Stimulated activated CD4-positive, alpha-beta T cell treated with anti-CD3 and anti-CD28 coated beads, TNF-alpha, amount 100 ng/mL, for 1 hour (primary cell): ENCODE data around the gene RCBTB2.

Experiments
- DNase-seq, 3 donors: peaks; one replicate each; pipeline ENCODE4 v3.0.0-alpha.2; 2020; ENCODE audit warnings: low read depth in 3 of 3, low spot score in 1 of 3

RCBTB2 gene

DNA sequence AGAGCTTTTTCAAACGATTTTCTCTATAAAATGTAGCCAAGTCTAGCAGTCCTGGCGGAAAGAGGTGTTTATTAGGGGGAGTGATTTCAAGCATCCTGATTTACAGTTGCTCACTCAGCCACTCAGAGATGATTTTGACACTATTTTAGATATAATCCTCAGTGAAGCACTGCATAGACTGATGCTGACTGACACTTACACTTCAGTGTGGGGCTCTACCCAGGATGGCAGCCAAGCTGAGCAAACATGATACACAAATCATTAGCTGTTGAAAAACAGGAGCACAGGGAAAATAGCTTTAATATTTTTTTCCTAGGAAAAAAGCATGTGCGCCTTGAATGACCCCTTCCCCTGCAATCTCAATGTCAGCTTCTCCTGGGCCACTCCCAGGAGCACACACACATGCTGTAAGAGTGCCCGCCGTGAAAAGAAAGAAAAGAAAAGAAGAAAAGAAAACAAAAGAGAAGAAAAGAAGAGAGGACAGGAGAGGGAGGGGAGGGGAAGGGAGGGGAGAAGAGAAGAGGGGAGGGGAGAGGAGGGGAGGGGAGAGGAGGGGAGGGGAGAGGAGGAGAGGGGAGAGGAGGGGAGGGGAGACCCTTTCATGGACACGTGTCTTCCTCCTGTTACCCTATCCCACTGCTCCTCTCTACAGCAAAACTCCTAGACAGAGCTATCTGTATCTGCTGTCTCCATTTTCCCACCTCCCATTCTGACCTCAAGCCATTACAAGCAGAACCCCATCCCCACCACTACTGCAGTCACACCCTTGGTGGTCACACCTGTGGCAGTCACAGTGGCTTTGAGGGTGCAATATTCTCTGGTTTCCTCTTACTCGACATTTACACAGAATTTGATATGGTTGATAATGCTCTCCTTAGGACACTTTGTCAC lies 36.4 kb downstream of the RCBTB2 start:
- no peak for DNase-seq

DNA sequence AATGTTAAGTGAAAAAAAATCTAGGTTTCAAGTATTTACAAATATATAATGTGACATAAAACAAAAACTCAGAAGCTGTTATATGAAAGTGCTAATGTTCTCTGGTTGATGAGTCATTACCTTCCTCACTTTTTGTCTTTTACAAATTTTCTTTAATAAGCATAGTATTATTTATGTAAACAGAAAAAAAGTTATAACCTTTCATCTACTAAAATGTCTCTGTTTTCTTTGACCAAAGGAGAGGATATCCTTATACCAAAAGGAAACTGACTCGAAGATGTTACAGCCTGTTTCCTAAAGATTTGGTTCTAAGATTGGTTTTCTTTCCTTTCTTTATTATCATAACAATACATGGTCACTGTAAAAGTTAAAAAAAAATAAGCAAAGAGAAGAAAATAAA lies 38.0 kb downstream of the RCBTB2 start:
- DNase-seq = no peak

DNA sequence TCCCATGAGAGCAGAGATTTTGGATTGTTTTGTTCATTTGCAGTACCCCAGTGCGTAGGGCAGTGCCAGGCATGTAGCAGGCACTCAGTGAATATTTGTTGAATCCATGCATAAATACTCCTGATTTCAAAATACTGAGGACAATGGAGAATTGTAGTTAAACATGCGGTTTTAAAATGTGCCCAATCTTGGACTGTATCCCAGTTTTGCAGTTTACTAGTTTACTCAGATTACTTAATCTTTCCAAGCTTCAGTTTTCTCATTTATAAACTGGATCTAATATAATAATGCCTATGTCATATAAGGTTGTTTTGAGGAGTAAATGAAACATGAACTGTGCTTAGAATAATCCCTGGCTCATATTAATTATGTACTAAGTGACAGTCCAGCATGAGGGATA lies 39.0 kb downstream of the RCBTB2 start:
- no peak for DNase-seq

DNA sequence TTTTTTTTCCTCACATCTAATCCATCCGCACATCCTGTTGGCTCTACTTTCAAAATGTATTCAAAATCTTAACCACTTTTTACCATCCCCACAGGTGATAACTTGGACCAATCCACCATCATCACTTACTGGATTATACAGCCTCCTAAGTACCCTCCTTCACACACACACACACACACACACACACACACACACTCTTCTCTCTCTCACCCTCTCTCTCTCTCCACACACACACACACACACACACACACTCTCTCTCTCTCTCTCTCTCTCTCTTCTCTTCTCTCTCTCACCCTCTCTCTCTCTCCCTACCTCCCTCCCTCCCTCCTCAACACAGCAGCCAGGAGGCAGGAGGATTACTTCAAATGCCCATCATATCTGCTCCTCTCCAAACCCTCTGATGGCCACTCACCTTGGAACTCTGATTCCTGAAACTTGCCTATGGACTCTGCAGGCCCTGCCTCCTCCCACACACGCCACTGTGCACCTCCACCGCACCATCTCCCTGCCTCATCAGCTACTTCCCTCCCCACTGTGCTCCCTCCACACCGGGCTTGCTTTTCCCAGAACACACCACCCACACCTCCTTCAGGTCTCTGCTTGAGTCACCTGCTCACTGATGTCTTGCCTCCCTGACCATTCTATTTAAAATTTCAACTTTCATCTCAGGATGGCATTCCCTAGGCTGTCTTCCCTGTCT lies 39.7 kb downstream of the RCBTB2 start:
- no peak for DNase-seq

DNA sequence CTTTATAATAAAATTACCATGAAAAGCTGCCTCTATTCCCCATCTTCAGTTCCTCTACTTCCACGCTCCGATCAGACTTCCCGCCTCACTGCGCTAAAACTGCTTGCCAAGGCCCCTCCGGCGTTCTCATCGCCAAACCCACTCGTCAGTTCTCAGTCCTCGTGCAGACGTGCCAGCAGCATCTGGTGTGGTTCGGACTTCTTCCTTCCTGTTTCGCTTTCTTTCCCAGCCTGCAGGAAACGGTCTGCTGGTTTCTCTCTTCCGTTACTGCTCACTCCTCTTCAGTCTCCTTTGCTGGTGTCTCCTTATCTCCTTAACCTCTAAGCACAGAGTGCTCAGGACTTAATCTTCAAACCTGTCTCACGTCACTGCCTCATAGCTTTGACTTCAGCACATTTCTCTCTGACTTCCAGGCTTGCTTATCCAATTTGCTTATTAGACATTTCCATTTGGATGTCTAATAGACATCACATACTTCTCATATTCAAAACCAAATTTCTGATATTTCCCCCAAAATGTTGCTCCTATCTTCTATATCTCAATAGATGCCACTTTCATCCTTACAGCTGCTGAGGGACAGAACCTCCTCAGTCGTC lies 40.3 kb downstream of the RCBTB2 start:
- DNase-seq = peak in 2 of 3 donors; percentile 31 to 32

DNA sequence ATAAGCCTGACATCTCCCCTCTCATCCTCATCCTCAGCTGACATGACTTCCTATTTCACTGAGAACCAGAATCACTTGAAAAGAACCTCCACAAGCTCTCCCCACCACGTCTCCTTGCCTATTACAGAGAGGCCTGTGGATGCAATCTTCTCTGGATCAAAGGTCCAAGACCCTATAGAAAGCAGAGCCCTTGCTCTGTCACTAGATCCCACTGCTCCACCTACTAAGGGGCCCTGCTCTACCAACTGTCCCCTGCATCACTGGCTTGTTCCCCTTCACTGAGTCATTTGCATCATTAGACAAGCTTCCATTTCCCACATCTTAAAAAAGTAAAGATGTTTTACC lies 40.8 kb downstream of the RCBTB2 start:
- no peak for DNase-seq

DNA sequence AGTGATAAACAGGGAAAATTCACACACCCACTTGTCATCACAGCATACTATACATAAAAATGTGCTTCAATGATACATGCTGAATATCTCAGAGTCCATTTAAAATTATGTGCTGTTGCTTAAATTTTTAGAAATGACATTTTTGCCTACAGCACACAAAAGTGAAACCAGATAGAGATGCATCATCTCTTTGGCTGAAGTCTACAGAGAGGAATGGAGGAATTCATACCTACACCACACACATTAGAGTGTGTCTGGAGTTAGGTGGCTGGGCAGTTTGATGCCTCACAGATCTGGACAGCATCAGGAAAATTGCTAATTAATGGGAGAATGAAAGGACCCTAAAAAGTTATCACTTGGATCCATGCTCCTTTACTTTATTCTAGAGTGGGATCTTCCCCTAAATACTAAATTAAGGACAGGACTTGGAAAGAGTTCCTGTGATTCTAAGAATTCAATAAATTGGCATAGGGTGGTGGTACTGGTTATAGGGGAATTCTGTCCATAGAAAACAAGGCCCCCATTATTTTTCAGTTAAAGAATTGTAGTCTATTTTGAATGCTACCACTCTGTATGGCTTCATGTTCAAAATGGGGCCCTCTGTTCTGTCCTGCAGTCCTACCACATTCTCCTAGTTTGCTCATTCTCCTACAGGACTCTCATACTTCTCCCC lies 41.3 kb downstream of the RCBTB2 start:
- no peak for DNase-seq

DNA sequence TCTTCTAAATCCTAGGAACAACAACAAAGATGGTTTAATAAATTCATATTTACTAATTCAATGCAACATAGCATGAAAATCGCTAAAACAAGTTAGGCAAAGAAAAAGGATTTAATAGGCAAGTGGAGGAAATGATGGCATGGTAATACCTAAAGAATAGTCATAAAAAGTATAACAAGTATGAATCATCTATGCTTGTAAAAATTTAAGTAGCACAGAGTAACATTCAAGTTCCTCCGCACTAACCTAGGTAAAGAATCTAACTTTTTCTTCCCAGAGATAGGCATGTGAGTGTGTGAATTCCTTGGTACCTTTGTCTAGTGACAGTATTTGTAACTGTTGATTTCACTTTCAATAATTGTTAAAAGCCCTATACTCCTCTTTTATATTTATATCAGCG lies 42.6 kb downstream of the RCBTB2 start:
- DNase-seq = no peak

DNA sequence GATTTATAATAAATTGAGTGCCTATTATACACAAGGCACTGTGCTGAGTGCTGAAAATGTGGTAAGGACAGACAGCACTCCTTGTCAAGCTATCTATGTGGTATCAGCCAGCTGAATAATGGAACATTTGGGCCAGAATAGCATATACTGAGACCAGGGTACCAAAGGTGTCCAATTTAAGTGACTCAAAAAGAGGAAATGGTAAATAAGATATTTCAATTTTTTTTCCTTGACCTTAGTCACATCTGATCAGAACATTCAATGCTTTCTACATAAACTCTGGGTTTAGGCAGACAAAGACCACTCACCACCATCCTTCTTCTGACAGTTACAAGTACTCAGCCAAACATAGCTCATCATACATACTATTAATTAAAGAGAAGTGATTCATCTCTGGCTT lies 43.2 kb downstream of the RCBTB2 start:
- no peak for DNase-seq

DNA sequence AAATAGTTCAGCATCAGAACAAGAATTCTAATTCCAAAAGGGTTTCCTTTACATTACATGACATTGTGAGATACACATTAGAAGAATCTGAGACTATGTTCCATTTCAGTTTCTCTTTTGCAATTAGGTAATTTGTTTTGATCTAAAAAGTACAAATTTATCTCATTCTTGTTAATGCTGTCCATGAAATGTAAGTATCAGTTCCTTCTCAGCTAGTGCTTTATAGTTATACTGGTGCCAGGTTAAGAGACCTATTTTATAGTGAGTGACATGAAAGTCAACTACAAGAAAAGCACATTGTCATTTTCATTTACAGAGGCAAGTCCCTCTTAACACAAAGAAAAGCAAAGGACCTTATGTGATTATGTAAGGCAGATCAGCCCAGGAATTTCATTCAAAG lies 43.9 kb downstream of the RCBTB2 start:
- no peak for DNase-seq

DNA sequence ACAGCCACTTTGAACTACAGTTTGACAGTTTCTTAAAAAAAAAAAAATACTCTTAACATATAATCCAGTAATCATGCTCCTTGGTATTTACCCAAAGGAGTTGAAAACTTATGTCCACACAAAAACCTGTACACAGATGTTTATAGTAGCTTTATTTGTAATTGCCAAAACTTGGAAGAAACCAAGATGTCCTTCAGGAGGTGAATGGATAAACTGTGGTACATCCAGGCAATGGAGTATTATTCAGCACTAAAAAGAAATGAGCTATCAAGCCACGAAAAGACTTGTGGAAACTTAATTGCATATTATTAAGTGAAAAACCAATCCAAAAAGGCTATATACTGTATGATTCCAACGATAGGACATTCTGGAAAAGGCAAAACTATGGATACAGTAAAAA lies 44.9 kb downstream of the RCBTB2 start:
- no peak for DNase-seq

DNA sequence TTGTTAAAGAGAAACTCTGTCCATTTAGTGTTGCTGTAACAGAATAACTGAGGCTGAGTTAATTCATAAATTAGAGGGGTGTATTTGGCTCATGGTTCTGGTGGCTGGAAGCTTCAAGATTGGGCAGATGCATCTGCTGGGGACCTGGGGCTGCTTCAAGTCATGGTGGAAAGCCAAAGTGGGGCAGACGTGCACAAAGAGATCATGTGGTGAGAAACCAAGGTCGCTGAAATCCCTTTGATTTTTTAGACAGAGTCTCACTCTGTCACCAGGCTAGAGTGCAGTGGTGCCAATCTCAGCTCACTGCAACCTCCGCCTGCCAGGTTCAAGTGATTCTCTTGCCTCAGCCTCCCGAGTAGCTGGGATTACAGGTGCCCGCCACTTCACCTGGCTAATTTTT lies 46.0 kb downstream of the RCBTB2 start:
- DNase-seq = no peak

DNA sequence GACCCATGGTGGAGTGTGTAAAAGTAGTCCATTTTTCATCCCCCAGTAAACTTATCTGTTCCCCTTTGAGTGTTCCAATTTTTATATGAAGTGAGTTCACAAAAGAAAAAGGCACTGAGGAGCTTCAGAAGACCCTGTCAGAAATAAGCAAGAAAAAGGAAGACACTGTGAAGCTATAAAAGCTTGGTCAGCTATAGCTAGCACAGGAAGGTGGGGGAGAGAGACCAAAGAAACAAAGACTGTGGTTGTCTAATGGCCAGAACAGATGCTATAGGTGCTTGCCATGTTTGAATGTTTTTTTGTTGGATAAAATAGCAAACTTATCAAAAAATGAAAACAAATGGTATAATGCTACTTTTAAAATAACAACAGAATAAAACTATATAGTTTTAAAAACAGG lies 46.5 kb downstream of the RCBTB2 start:
- no peak for DNase-seq

DNA sequence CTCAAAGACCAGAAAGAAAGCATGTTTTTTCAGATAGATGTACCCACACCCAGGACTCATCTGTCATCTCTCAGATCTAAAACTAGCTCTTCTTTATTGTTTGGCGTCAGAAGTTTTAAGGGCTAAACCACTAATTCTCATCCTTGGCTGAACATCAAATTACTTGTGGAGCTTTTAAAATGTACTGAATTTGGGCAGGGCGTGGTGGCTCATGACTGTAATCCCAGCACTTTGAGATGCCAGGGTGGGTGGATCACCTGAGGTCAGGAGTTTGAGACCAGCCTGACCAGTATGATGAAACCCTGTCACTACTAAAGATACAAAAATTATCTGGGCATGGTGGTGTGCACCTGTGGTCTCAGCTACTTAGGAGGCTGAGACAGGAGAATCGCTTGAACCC lies 47.4 kb downstream of the RCBTB2 start:
- DNase-seq = no peak

DNA sequence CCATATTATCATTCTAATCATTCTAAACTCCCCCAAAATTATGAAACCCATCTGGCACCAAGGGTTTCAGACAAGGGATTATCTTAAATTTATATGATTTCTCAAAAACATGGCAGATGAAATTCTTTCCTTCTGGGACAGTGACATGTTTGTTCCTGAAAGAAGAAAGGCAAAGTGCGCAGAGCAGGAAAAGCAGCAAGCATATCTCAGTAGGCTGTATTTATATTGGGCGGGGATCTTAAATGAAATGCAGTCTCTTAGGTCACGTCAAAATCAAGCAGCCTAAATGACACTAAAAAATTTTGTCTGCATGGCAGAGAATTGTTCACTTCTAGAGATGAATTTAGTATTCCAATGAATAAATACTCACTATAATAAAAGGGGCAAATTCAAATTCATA lies 49.3 kb downstream of the RCBTB2 start:
- no peak for DNase-seq

DNA sequence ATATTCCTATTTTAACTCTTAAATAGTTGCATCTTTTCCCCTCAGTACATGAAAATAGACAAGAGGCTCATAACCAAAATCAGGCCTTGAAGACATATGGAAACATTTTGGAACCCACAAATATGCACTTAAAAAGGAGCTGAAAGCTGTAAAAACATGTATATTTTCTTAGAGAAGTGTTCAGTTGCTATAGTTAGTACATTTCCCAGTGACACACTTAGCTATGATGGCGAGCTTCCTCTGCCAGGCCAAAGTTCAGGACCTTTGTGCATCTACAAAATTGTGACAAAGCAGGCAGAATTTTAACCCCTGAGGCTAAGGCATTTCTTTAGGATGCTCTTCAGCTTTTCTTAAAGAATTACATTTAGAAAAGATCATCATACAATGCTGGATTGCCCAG lies 54.5 kb downstream of the RCBTB2 start:
- no peak for DNase-seq

DNA sequence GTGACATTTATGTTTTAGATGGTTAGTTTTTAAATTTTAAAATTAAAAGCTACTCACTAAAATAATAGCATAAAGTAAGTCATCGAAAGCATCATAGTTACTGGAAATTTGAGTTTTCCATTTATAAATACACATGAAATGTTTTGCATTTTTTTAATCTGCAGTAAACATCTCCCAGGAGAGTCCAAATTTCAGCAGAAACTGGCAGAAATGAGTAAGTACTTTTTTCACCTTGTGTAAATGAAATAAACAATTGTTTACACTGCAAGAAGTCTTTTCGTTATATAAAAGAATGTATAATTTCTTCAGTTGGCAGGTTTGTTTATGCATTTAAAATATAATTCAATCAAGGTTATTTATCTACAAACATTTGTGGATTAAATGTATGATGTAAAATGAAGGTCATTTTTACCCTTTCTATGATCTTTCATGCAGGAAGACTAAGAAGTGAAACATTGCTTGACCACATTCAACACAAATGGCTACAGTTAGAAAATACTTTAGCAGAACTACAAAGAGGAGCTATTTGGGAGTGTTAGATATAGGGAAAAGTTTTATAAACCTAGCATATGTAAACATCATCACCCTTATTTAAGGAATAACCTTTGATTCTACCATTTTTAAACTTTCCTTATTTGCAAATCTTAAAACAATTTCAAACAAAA lies 55.6 kb downstream of the RCBTB2 start:
- DNase-seq = no peak

DNA sequence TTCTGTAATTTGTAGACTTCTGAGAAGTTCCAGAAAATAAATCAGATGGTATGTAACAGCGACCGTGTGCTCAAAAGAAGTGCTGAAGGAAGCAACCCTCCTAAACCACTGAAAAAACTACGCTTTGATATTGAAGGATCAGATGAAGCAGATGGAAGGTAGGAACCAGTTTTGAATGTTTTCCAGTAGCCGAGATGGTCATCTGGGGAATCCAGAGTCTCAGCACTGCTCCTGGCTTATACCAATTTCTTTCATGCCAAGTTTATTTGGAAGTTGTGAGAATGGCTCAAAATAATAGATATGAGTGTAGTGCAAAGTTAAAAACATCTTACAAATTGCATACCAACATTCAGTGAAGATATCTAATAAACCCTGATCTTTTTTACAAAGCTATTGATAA lies 56.2 kb downstream of the RCBTB2 start:
- no peak for DNase-seq

DNA sequence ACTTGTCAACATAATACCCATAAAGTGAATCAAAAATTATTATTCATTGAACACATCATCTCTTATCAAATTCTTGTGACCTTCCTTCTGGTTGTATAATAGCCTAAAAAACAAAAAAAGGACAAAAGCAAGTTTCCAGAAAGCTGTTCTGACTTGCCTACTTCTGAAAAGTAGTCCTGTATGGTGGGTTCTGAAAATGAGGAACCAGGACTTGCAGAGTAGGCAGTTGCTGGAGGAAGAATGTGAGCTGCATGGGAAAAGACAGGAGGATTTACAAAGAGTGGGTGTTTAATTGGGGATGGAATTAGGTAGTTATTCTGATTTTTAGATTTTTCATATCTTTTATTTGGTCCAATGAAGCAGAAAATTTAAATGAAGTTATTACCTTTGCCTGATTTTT lies 56.7 kb downstream of the RCBTB2 start:
- no peak for DNase-seq

DNA sequence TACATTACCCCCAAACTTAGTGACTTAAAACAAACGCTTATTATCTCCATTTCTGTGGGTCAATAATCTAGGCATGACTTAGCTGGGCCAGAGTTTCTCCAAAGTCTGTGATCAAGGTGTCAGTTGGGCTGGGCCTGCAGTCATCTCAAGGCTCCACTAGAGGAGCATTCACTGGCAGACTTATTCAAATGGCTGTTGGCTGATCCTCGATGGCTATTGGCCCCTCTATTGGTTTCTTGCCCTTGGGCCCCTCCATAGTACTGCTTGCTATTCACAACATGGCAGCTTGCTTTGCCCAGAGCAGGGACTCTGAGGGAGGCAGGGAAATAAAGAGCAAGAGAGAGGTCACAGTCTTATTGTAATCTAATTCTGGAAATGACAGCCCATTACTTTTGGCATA lies 57.6 kb downstream of the RCBTB2 start:
- no peak for DNase-seq

DNA sequence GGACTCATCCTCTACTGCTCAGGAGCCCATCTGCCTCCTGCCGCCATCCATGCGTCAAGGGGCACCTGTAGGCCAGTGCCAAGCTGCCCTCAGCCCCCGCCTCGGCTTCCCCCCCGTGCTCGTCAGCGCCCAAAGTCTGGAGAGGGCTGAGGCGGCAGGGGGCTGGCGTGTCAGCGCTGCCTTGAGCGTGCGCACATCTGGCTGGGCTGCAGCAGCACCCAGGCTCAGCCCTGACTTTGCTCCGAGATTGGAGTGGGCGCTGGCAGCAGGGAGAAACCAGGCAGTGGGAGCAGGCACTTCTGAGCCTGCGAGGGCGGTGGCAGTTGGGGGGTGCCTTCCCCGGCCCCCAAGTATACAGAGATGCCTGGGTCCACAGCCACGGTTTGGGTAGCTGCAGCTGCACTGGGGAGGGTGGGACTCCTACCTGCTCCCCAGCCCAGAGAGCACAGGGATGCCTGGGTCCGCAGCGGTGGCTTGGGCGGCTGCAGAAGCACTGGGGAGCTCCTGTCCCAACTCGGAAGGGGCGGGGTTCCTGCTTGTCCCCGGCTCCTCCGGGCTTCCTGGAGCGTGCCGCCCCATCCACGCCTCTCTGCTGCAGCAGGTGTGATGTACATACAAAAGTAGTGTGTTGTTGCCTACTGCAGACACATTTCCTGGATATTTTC lies 75.2 kb downstream of the RCBTB2 start:
- DNase-seq = no peak
